GM21528 (cell line): Measurements from ENCODE around the gene CAPN10.

Experiments
- ATAC-seq: cut with Tn5 transposase; IDR thresholded peaks from one replicate; pipeline ENCODE4 v1.9.1; 2021; ENCODE audit warnings: mild to moderate bottlenecking, moderate library complexity; ENCODE audit not compliant: unreplicated experiment, low FRiP score

Gene CAPN10

GRCh38 chr2:240619506-240620148 lies 33.1 kb downstream of the CAPN10 start:
- ATAC-seq: no peak

GRCh38 chr2:240620149-240620731 lies 33.7 kb downstream of the CAPN10 start:
- ATAC-seq: no peak

- no peak for ATAC-seq
Measured at GRCh38 chr2:240620859-240621258, 34.3 kb downstream of the CAPN10 start.

DNA sequence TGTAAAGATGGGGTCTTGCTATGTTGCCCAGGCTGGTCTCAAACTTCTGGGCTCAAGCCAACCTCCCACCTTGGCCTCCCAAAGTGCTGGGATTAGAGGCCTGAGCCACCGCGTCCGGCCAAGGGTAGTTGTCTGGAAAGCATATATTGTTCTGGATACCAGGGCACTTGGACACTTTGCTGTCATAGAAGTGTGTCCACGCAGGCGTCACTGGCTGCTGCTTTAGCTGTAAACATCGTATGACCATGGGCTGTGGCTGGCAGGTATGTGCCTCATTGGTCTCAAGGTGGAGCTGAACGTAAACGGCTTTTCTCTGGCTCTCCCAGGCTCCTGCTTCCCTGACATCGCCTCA lies 35.5 kb downstream of the CAPN10 start:
- ATAC-seq: no peak

DNA sequence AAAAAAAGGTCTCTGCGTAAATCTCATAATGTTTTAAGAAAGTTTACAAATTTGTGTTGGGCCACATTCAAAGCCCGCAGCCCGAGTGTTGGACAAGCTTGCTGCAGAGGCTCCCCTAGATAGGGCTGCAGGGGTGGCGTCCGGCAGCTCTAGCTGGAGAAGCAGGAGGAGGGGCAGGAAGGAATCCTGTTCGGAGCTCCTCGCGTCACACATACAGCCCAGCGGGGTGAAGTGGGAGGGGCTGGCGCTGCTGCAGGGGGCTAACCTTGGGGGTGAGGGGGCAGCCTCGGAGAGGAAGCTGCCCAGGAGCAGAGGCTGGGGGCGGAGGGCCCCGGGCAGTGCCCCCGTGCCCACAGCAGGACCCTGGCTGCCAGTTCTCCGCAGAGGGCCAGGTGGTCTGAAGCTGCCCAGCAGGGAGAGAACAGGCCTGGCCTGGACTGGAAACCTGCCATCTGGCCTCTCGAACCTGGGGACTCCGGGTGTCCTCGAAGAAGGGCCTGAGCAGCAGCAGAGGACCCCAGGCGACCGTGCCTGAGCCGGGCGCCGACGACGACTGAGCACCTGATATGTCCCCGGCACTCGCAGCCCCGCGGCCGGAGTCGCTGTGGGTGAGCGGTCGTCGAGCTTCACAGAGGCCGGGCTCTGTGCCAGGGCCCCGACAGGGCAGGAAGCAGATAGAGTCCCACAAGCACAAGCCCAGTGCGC lies 36.1 kb downstream of the CAPN10 start:
- ATAC-seq: no peak

GRCh38 chr2:240623531-240624010 lies 37.0 kb downstream of the CAPN10 start:
- ATAC-seq: no peak

DNA sequence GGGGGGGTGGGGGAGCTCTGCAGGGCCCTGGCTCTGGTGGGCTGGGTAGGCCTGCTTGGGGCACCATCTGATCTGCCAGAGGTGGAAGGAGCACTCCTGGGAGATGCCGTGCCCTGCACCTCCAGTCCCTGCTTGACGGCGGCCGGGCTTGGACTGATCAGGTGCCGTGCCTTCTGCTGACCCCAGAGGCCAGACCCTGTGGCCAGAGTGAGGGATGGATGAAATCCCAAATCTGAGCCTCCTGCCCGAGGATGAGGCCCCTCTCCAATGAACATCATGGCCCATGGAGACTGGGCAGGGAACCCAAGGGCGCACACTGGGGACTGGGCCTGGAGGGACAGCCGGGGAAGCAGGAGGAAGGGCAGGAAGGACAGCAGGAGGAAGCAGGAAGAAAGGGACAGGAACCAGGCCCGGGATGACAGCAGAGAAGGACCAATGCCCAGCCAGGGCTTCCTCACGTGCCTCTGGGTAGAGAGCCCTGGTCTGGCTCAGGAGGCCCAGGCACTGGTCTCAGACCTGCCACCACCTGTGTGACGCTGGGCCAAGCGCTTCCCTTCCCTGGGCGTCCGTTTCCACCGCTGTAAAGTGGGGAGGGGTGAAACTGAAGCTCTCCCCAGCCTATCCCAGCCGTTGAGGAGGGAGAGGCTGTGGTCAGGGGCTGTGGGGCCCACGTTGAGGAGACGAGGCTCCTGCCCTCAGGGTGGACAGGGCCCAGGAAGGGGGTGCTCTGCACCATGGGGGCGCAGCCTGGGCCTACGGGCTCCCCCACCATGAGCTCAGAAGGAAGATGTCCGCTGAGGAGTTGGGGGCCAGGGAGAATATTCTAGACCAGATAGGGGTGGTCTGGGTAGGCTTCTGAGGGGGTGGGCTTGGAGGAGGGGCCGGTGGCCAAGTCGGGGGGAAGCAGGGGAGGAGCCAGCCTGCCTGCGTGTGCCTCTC lies 37.7 kb downstream of the CAPN10 start:
- ATAC-seq: no peak

DNA sequence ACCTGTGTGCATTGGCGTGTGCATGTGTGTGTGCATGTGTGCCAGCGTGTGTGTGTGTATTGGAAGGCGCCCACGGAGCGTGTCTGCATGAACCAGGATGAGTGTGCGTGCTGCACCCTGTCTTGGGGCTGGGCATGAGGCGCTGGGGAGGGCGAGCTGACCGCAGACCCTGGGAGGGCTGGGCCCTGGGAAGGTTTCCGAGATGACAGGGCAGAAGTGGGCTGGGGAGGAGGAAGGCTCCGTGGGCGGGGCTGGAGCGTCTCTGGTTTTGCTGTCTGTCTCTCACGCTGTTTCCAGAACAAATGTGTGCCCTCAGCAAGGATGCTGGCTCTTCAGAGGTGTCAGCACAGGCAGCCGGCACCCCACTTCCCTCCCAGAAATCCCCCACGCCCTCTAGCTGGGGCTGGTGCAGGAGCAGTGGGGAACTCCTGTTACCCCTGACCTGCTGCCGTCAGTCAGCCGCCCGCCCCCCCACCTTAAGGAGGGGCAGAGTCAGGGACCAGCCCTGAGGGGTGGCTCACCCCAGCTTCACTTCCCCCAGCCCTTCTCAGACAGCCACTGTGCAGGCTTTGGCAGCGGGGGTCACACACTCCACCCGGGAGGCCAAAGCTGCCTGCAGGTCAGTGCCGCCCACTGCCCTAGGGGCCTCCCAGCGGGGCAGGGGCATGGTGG lies 38.6 kb downstream of the CAPN10 start, which contains the start of gene GPR35:
TSS of gene GPR35 (plus strand) at position 531 of the 672 bp plus-strand sequence. CDS start 4,473 bp downstream, outside the sequence.
- peak; percentile 15 for ATAC-seq

- no peak for ATAC-seq
Measured at GRCh38 chr2:240626531-240627300, 40.2 kb downstream of the CAPN10 start.

- ATAC-seq: no peak
Measured at GRCh38 chr2:240627736-240628506, 41.4 kb downstream of the CAPN10 start.

DNA sequence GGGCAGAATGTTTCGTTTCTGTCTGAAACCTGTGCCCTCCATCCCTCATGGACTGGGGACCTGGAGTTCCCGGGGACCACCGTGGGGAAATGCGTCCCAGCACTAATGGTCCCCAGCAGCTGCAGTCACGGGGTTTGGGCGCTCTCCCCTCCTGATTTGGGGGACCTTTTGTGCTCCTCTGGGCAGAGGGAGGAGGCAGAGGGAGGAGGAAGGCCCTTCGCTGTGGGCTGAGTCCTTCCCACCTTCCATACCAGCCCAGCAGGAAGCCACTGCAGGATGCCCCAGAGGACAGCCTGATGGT lies 41.9 kb downstream of the CAPN10 start:
- no peak for ATAC-seq

DNA sequence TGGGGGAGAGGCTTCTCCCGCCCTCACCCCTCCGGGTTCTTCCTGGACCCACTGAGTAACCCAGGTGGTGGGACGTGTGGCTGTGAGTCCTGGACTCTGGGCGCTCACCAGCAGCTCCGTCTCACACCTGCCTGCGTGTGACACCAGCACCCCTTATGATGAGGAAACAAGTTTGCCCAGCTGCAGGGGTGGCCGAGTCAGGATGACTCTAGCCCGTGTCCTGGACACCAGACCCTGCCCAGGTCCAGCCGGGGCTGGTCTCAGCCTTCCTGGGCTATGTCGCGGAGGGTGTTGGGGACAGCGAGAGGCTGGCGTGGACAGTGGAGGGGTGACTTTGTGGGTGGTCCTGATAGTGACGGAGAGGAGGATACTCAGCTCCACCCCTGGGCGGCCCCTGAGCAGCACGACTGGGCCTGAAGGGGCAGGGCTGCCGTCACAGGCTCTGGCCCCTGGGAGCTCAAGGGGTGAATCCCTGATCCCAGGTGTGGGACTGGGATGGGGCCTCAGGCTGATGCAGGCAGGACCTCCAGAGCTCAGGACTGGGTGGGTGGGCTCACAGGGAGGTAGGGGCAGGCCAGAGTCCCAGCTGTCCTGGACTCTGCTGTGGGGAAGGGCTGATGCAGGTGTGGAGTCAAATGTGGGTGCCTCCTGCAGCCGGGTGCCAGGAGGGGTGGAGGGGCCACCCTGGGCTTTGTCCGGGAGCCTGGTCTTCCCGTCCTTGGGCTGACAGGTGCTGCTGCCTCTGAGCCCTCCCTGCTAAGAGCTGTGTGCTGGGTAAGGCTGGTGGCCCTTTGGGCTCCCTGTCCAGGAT lies 42.5 kb downstream of the CAPN10 start:
- ATAC-seq: no peak

DNA sequence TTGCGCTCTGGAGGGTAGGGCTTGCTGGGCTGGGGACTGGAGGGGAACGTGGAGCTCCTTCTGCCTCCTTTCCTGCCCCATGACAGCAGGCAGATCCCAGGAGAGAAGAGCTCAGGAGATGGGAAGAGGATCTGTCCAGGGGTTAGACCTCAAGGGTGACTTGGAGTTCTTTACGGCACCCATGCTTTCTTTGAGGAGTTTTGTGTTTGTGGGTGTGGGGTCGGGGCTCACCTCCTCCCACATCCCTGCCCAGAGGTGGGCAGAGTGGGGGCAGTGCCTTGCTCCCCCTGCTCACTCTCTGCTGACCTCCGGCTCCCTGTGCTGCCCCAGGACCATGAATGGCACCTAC lies 43.1 kb downstream of the CAPN10 start:
- ATAC-seq: no peak

GRCh38 chr2:240629968-240630770 lies 43.6 kb downstream of the CAPN10 start:
- ATAC-seq: no peak

- no peak for ATAC-seq
Measured at GRCh38 chr2:240630771-240631547, 44.4 kb downstream of the CAPN10 start.

DNA sequence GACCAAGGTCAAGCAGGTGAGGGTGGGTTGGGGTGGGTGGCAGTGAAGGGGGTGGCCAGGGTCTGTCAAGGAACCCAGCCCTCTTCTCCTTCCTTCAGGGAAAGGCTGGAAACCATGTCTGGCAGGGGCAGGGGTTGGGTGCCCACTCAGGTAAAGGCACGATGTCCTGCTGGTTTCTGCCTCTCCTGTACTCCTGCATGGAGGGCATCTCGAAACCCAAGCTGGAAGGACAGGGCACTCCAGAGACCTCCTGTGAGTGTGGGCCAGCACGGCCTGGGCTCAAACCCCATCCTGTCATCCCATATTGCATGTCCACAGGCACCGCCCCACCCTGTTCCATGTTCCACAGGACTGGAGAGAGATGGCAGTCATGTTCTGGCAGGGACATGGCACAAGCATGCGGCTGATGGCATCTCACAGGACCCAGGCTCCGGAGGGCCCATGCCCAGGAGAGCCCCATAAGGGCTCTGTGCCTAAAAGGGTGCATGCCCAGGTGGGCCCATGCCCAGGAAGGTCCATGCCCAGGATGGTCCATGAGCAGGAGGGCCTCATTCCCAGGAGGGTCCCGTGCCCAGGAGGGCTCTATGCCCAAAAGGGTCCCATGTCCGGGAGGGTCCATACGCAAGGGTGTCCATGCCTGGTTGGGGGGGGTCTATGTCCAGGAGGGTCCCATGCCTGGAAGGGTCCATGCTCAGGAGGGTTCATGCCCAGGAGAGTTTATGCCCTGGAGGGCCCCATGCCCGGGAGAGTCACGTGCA lies 45.2 kb downstream of the CAPN10 start:
- no peak for ATAC-seq
